ENCODE measurements around the gene SNRK. TPM values are rescaled to one million over a fixed set of nuclear protein-coding genes. Genes with fewer than 3 reads are reported as not detected.

SNRK gene, protein sequence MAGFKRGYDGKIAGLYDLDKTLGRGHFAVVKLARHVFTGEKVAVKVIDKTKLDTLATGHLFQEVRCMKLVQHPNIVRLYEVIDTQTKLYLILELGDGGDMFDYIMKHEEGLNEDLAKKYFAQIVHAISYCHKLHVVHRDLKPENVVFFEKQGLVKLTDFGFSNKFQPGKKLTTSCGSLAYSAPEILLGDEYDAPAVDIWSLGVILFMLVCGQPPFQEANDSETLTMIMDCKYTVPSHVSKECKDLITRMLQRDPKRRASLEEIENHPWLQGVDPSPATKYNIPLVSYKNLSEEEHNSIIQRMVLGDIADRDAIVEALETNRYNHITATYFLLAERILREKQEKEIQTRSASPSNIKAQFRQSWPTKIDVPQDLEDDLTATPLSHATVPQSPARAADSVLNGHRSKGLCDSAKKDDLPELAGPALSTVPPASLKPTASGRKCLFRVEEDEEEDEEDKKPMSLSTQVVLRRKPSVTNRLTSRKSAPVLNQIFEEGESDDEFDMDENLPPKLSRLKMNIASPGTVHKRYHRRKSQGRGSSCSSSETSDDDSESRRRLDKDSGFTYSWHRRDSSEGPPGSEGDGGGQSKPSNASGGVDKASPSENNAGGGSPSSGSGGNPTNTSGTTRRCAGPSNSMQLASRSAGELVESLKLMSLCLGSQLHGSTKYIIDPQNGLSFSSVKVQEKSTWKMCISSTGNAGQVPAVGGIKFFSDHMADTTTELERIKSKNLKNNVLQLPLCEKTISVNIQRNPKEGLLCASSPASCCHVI
- 24.6 and 26.2 TPM in 2 replicates for total RNA-seq

DNA sequence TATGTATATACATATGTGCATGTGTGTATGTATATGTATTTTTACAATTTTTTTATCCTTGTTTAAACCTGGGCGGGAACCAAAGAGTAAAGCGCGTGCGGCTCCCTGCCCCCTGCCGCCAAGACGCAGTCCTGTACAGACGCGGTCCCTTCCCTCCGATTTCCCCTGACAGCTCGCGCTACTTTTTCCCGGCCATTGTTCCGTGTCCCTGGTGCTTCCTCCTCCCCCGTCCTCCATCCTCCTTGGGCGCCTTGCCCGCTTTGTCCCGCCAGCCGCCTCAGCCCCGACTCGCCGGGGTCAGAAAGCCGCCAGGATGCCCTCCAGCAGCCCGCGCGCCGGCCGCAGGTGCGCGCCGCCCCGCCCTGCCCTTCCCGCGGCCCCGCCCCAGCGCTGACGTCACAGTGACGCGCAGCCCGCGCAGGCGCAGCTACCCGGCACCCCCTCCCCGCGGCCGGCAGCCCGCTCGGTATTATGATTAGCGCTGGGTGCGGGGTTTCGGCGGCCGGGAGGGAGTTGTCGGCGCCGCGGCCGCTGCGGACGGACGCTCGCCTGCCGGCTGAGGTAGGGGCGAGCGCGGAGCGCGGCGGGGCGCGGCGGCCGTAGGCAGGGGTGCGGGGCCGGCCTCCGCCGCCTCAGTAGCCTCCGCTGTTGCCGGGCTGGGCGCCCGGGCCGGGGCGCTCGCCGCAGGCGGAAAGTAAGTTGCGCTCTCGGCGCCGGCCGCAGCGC, at the start of gene SNRK:
Gene SNRK, plus strand, starts transcription at position 426 of the 726 bp plus-strand sequence. CDS start 16,664 bp downstream, outside the sequence.

Other genes with a start within 250 kb of the SNRK start
- gene POMGNT2, start 180.5 kb upstream of the SNRK start, total RNA-seq, result 14.2 and 15.9 TPM in 2 replicates

Measured in uterine smooth muscle cell (primary cell).